Measurements from ENCODE around the gene TRIM60.
"Not testable (repeated sequence)": the region's sequence is repeated elsewhere in the genome, so short reads cannot be mapped to it uniquely, and the experiment has no call there.

TRIM60 gene

DNA sequence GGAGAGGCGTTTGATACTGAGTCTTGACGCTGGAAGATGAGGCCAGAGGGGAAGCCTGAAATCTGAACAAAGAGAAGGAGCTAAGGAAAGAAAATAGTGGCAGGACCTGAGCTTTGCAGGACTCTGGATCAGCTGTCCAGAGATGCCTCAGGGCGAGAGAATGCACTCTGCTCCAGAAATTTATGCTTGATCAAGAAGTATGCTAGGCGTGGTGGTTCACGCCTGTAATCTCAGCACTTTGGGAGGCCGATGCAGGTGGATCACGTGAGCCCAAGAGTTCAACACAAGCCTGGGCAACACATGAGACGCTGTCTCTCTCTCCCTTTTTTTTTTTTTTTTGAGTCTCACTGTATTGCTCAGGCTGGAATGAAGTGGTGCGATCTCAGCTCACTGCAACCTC is 23.8 kb downstream of the TRIM60 start:
- DNase-seq, result no peak

DNA sequence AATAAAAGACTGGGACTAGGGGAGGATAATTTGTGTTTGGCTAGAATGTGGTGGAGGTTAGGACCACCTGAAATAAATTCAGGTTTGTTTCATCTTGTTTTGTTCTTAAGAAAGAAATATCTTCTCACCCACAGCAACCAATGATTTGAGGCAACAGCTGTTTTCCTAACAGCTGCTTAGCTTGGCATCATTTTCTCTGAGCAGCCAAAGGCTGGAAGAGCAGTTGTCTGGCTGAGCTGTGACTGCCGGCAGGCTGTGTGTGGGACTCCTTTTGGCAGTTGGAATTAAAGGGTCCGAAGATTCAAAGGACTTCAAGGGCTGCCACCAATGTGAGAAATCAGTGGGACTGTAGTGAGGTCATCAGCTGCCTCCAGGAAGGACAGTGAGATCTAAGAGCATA is 26.9 kb downstream of the TRIM60 start:
- DNase-seq, result no peak

DNA sequence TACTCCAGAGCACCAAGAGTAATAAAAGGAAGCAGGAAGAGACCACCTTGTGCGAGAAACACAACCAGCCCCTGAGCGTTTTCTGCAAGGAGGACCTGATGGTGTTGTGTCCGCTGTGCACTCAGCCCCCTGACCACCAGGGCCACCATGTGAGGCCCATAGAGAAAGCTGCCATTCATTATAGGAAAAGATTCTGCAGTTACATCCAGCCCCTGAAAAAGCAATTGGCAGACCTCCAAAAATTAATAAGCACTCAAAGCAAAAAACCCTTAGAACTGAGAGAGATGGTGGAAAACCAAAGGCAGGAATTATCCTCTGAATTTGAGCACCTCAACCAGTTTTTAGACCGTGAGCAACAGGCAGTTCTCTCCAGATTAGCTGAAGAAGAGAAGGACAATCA is 27.6 kb downstream of the TRIM60 start:
- no peak for DNase-seq

DNA sequence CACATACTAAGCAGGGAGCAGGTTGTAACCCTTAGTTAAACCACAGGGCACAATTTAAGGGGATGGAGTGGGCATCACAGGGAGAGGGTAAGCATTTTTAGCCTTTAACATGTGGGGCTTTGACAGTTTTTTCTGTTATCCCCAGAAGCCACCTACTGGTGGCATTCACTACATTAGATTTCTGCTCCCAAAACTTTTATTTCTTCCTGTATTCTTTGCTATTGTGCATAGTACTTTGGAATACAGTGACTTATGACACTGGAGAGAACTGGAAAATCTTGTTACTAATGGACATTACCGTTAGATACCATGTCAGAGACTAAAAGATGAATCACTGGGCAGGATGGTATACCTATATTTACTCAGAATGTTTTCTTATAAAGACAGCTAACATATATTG is 29.1 kb downstream of the TRIM60 start:
- no peak for DNase-seq

DNA sequence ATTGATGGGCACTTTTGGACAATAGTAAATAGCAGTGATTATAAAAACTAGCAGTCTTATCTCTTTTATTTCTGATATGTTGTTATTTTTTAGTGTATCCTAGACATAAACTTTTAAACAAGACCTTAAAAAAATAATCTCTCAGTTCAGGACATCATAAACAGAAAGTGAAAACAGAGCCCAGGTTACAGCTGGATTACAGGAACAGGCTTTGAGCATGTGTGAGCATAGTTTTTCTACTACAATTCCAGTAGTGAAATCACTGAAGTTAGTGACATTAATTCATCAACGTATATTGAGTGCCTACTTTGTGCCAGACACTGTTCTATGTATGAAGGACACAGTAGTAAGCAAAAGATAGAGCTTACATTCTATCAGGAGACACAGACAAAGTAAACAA is 38.8 kb downstream of the TRIM60 start:
- no peak for DNase-seq

DNA sequence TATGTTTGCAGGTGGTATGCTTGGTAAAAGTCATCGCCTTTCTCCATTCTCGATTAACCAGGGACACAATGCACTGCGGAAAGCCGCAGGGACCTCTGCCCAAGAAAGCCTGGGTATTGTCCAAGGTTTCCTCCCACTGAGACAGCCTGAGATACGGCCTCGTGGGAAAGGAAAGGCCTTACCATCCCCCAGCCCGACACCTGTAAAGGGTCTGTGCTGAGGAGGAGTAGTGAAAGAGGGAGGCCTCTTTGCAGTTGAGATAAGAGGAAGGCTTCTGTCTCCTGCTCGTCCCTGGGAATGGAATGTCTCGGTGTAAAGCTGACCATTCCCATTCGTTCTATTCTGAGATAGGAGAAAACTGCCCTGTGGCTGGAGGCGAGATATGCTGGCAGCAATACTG is 41.5 kb downstream of the TRIM60 start:
- not testable (repeated sequence) for DNase-seq

DNA sequence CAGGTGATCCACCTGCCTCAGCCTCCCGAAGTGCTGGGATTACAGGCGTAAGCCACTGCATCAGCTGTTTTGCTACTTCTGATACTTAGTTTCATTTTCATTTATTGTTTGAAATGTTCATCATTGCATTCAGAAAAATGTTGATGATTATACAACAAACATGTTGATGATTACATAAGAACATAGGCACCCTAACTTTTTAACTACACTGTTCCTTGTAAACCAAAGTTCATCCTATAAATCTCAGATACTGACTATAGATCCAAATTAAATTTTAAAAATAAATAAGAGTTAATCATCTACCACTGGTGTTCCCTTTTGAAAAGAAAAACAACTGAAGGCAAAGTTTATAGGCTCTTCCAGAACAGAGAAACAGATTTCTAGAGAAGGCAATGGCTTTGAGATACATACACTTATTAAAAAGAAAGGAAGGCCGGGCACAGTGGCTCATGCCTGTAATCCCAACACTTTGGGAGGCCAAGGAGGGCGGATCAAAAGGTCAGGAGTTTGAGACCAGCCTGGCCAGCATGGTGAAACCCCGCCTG is 45.3 kb downstream of the TRIM60 start:
- DNase-seq, result no peak

DNA sequence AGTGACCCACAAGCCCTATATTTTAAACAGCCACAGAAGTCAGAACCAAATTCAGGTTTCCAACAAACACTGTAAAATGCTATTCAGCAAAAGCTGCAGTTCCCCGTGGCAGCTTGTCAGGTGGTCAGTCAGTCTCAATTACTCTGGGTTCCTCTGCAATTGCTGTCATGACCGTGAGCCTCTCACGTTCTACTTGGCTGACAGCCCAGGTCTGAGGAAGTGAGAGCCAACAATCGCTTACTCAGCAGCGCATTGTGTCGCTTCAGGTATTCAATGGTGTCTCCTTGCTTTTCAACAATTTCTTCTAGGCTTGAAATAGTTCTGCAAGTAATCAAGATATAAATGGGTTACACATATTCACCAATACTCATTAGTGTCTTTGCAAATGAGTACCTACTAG is 47.7 kb downstream of the TRIM60 start:
- no peak for DNase-seq

DNA sequence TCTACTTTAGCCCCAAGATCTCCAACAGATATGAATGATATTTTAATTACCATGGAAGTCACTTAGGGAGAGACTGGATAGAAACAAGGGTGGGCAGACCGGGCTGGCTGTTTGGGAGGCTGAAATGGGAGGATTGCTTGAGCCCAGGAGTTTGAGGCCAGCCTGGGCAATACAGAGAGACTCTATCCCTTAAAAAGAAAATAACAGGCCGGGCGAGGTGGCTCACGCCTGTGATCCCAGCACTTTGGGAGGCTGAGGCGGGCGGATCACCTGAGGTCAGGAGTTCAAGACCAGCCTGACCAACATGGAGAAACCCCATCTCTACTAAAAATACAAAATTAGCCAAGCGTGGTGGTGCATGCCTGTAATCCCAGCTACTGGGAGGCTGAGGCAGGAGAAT is 53.0 kb downstream of the TRIM60 start:
- DNase-seq, result not testable (repeated sequence)

DNA sequence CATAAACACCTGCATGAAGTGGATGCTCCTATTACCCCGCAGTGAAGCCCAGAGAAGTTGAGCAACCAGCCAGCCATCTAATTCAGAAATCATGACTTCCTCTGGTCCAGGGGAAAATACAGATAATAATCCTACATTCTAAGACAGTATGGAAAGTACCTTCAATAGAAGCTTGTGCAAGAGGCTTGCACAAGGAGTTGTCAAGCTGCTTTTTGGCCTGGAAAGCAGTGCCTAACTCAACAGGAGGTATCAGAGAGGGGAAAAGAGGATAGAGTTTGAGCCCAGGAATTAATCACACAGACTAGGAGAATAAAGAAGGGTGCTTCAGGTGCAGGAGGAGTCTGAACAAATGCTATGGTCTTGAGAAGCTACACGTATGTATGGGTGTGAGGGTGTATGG is 54.1 kb downstream of the TRIM60 start:
- DNase-seq, result no peak

DNA sequence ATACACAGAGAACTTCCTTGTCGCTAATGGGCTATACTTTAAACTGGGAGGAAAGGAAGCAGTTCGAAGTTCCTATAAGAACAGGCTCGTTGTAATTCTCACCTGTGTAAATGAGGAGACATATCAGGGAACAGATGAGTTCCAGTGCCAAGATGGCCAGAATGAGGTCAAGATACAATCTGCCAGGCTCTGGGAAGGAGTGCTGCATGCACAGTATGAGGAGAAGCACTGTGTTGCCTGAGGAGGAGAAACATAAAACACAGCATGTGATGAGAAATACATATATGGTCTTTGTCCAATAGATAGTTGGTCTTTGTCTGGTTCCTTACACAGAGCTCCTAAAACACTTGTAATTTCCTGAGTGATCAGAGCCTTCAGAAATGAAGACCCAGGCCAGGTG is 56.6 kb downstream of the TRIM60 start:
- DNase-seq, result no peak

Data from NCI-H1930 (cell line).